ENCODE results near the gene GANAB.
"Not testable (repeated sequence)": the region's sequence is repeated elsewhere in the genome, so short reads cannot be mapped to it uniquely, and the experiment has no call there.

Gene GANAB

DNA sequence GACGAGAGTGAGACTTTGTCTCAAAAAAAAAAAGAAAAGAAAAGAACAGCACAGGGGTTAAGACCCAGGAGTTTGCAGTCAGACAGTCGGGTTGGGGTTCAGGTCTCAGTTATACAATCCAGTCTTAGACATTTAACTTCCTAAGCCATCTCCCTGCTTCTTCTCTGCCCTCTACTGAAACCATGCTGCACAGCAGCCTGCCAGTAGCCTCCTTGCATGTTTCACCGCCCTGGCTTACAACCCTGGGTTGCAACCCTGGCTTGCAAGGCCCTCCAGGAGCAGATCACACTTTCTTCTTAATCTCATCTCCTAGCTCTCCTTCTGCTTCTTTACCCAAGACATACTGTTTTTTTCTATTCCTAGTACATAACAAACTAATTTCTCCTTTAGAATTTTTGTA, 18.7 kb downstream of the GANAB start:
- TF ChIP-seq, protein P1, sequence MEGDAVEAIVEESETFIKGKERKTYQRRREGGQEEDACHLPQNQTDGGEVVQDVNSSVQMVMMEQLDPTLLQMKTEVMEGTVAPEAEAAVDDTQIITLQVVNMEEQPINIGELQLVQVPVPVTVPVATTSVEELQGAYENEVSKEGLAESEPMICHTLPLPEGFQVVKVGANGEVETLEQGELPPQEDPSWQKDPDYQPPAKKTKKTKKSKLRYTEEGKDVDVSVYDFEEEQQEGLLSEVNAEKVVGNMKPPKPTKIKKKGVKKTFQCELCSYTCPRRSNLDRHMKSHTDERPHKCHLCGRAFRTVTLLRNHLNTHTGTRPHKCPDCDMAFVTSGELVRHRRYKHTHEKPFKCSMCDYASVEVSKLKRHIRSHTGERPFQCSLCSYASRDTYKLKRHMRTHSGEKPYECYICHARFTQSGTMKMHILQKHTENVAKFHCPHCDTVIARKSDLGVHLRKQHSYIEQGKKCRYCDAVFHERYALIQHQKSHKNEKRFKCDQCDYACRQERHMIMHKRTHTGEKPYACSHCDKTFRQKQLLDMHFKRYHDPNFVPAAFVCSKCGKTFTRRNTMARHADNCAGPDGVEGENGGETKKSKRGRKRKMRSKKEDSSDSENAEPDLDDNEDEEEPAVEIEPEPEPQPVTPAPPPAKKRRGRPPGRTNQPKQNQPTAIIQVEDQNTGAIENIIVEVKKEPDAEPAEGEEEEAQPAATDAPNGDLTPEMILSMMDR (IDR thresholded peaks at IDR 0.05; ENCODE audit: low read depth, low read length): no peak; the same call in 1 of the 2 replicates
- no peak for DNase-seq (ENCODE audit: extremely low read depth, low read depth)

DNA sequence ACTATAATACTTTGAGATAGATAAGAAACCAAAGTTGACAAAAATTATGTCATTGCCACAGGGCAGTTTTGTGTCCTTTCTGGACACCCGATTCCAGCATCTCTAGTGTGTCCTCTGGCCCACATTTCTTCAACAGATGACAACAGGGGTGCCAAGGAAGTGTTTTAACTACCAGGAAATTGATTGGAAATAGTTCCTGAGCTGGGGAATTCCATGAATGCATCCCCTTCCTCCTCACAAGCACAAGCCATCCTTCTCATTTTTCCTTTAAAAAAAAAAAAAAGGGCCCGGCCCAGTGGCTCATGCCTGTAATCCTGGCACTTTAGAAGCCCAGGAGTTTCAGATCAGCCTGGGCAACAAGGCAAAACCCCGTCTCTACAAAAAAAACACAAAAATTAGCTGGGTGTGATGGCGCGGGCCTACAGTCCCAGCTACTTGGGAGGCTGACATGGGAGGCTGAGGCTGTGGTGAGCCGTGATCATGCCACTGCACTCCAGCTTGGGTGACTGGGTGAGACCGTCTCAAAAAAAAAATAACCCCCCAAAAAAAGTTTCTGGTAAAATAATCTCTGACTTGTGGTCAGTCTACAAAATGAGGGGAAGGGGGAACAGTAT, 23.8 kb downstream of the GANAB start:
- TF ChIP-seq, protein P1 (IDR thresholded peaks at IDR 0.05; ENCODE audit: low read depth, low read length): no peak
- DNase-seq (ENCODE audit: extremely low read depth, low read depth): no peak

DNA sequence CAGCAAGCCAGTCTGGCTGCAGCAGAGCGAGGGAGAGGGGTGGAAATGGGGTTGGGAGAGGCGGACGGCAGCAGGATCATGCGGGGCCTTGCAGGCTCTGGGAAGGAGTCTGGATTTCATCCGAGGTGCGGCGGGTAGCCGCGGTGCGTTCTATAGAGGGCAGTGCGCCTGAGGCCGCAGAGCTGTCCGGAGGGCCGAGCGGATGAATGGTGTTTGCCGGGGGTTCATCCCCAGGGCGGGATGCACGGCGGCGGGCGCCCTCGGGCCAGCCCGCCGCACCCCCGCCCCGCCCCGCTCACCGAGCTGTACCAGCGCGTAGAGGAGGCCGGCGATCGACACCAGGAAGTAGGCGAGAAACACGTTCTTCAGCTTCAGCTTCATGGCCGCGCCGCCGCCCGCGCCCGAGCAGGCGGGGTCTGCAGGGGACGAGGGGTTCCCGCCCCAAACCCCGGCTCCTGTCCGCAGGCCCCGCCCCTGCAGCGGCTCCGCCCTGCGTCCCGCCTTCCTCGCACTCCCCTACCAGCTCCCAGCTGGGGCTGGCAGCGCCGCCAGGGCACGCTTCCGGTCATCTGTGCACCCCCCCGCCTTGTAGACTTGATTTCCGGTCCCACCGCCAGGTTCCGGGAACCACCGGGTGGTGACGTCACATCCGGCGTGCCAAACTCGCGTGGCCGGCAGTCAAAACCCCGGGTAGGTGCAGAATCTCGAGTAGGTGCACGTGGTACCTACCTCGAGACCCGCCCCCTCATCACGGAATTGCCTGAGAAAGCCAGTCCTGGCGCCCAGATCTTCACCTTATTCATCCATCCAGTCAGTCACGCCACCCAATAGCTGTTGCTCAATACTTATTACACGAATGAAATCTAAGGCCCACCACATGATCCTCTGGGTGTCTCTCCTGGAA, 24.6 kb downstream of the GANAB start, which contains the start of gene B3GAT3:
B3GAT3 (minus strand) TSS at position 420 of the 904 bp plus-strand sequence; CDS start at position 381, 39 bp downstream.
- peak; percentile 96 for DNase-seq (ENCODE audit: extremely low read depth, low read depth)
- TF ChIP-seq, protein P1 (IDR thresholded peaks at IDR 0.05; ENCODE audit: low read depth, low read length): no peak; the same call in 1 of the 2 replicates

DNA sequence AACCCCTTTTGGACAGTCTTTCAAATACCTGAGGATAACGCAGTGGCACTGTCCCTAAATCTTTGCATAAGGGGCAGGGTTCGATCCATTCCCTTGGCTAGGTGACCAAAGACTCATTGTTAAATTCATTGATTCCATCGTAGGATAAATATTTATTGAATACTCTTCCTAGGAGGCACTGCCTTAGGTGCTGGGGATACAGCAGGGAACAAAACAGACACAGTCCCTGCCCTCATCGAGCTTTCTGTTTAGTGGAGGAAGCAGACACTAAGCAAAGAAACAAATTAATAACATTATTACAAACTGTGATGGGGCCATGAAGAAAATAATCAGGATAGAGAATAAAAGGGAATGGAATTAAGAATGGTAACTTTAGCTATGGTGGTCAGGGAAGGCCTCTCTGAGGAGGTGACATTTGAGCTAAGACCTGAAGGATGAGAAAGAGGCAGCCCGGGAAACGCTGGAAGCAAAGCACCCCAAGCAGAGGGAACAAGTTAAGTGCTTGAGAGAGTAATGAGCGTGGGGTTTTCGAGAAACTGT, 25.3 kb downstream of the GANAB start:
- TF ChIP-seq, protein P1 (IDR thresholded peaks at IDR 0.05; ENCODE audit: low read depth, low read length): no peak
- DNase-seq (ENCODE audit: extremely low read depth, low read depth): no peak

DNA sequence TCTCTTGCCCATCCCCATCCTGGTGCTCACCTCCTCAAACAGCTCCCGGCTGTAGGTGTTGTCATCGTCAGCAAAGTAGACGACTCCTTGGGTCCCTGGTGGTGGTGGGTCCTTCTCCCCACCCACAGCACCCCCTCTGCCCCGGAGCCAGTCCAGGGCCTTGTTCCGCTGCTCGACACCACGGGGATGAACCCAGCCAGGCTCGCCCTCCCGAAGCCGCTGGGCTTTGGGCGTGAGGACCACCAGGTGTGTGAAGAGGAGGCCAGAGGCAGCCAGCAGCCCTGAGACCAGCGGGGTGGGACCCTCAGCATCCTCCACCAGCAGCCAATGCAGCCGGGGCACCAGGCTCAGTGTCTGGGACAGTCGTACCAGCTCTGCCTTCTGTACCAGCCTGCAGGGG, 29.5 kb downstream of the GANAB start:
- DNase-seq (ENCODE audit: extremely low read depth, low read depth): not testable (repeated sequence)

DNA sequence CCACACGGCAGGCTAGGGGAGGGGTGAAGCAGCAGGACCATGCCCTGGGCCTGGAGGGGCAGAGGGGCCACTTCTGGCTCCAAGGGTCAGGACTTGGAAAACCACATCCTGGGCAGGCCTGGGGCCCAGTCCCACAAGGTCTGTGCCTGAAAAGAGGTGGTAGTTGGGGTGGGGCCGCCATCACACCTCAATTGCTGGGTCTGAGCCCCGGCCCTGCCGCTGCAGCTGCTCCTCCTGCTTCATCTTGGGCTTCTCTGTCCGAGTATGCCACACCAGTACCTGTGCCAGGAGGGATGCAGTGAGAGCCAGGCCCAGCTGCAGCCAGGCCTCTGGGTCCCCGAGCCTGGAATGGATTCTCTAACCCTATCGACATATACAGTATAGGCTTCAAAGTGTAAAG, 30.9 kb downstream of the GANAB start:
- DNase-seq (ENCODE audit: extremely low read depth, low read depth): no peak
- TF ChIP-seq, protein P1 (IDR thresholded peaks at IDR 0.05; ENCODE audit: low read depth, low read length): no peak

DNA sequence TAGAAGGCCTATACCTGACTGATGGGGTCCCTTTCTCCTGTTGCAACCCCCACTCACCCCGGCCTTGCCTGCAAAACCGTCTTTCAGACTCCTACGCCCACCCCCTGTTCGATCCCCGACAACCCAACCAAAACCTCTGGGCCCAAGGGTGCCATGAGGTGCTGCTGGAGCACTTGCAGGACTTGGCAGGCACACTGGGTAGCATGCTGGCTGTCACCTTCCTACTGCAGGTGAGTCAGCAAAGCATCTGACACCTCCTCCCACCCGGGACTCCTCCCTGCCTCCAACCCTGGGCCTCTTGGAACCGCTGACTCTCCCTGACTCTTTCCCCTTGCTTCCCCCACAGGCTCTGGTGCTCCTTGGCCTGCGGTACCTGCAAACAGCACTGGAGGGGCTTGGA, 32.1 kb downstream of the GANAB start:
- TF ChIP-seq, protein P1 (IDR thresholded peaks at IDR 0.05; ENCODE audit: low read depth, low read length): no peak
- no peak for DNase-seq (ENCODE audit: extremely low read depth, low read depth)
